ENCODE data around the gene RUFY4.

The RUFY4 gene

DNA sequence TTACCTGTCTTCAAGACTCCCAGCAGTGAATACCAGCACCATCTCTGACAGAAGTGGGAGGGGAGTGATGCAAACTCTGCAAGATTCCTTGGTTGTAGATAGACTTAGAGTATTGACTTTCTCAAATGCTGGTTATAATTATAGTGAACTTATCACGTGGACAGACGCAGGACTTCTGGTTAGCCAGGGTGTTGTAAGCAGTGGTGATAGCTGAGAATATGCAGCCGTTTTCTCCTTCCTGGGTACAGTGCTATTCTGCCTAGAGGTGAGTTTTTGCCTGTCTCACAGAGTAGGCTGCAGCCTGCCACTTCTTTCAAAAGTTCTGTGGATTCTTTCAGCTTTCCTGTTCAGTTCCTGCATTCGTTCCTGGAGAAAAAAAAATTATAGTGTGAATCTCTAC, 56.0 kb downstream of the RUFY4 start:
- H3K27me3 ChIP-seq (ENCODE audit: control insufficient read depth in 2 of 2, insufficient read depth in 2 of 2, low read length in 2 of 2) = peaks cover 5% of the 10 kb centered on the region in 2 donors
- H3K4me1 ChIP-seq (ENCODE audit: control insufficient read depth in 2 of 2, insufficient read depth in 2 of 2, low read length in 2 of 2) = no peaks in the 10 kb centered on the region
- H3K36me3 ChIP-seq (ENCODE audit: control insufficient read depth in 2 of 2, insufficient read depth in 2 of 2, low read length in 2 of 2) = no peaks in the 10 kb centered on the region
- H3K4me3 ChIP-seq (ENCODE audit: low read length in 2 of 2) = no peak overlapping the region
- no peak overlapping the region for H3K9ac ChIP-seq (ENCODE audit: low read depth in 1 of 2, low read length in 2 of 2)
- no peaks in the 10 kb centered on the region for H3K9me3 ChIP-seq (ENCODE audit: control insufficient read depth in 2 of 2, low read length in 2 of 2)
- H3K27ac ChIP-seq (ENCODE audit: low read depth in 2 of 2, low read length in 2 of 2) = no peak overlapping the region

DNA sequence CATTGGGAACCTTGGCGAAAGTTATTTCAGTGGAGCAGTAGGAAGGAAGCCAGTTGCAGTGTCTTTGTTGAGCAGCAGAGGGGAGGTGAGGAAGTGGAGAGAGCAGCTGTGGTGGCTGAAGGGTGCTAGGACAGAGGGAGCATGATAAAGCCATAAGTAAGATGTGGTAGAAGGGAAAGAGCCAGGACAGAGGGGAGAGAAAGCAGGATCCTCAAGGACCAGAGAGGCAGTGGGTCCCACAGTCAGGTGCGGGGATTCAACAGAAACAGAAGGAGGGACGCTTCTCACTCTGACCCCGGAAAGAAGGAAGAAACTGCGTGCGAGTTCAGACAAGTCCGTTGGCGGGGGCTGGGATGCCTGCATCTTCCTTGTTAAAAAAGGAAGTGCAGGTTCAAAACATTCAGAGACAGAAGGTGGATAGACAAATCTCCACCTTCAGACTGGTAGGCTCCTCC, 56.6 kb downstream of the RUFY4 start, which contains the start of gene CXCR2:
Gene CXCR2, plus strand, starts transcription at position 403 of the 455 bp plus-strand sequence. CDS start 8,774 bp downstream, outside the sequence.
- Histone ChIP-seq H3K36me3 (ENCODE audit: control insufficient read depth in 2 of 2, insufficient read depth in 2 of 2, low read length in 2 of 2) (no peaks in the 10 kb centered on the region), H3K4me3 (ENCODE audit: low read length in 2 of 2) (no peak within 1 kb of the TSS), H3K4me1 (ENCODE audit: control insufficient read depth in 2 of 2, insufficient read depth in 2 of 2, low read length in 2 of 2) (no peaks in the 10 kb centered on the region), H3K9ac (ENCODE audit: low read depth in 1 of 2, low read length in 2 of 2) (no peak within 1 kb of the TSS), H3K9me3 (ENCODE audit: control insufficient read depth in 2 of 2, low read length in 2 of 2) (no peaks in the 10 kb centered on the region), H3K27ac (ENCODE audit: low read depth in 2 of 2, low read length in 2 of 2) (no peak within 1 kb of the TSS), H3K27me3 (ENCODE audit: control insufficient read depth in 2 of 2, insufficient read depth in 2 of 2, low read length in 2 of 2) (peaks cover 5% of the 10 kb centered on the region in 2 donors)

GRCh38 chr2:218127929-218128455, 58.9 kb downstream of the RUFY4 start:
- Histone ChIP-seq H3K9ac (ENCODE audit: low read depth in 1 of 2, low read length in 2 of 2) (no peak overlapping the region), H3K9me3 (ENCODE audit: control insufficient read depth in 2 of 2, low read length in 2 of 2) (no peaks in the 10 kb centered on the region), H3K36me3 (ENCODE audit: control insufficient read depth in 2 of 2, insufficient read depth in 2 of 2, low read length in 2 of 2) (no peaks in the 10 kb centered on the region), H3K4me3 (ENCODE audit: low read length in 2 of 2) (no peak overlapping the region), H3K27ac (ENCODE audit: low read depth in 2 of 2, low read length in 2 of 2) (no peak overlapping the region), H3K27me3 (ENCODE audit: control insufficient read depth in 2 of 2, insufficient read depth in 2 of 2, low read length in 2 of 2) (peaks cover 5 to 8% of the 10 kb centered on the region in 2 donors), H3K4me1 (ENCODE audit: control insufficient read depth in 2 of 2, insufficient read depth in 2 of 2, low read length in 2 of 2) (no peaks in the 10 kb centered on the region)

DNA sequence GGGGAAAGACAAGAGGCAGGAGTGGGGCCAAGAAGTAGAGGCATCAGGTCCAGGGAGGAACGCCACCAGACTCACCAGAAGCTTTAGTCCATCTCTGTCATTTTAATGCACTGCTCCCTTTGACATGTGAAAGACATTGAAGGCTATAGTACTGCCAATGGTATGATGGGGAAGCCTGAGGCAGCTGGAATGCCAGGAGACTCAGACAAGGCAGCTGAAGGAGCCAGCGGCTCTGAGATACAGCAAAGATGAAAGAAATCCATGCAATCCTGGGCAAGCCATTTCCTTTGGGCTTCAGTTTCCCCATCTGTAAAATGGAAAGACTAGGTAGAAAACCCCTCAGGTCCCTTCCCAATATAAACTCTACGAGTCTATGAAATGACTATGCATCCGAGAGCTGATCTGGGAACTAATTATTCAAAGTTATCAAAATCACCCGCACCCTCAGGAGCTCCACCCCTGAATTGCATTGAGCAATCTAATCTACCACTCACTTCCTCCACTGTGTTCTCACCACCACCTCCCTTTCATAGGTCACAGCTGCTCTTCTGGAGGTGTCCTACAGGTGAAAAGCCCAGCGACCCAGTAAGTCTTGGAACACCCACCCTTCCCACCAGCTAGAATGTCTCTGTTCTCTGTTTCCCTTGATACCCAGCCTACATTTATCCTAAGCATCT, 59.9 kb downstream of the RUFY4 start:
- H3K36me3 ChIP-seq (ENCODE audit: control insufficient read depth in 2 of 2, insufficient read depth in 2 of 2, low read length in 2 of 2) = no peaks in the 10 kb centered on the region

GRCh38 chr2:218129458-218130135, 60.5 kb downstream of the RUFY4 start:
- H3K27ac ChIP-seq (ENCODE audit: low read depth in 2 of 2, low read length in 2 of 2) = no peak overlapping the region
- H3K4me3 ChIP-seq (ENCODE audit: low read length in 2 of 2) = no peak overlapping the region
- H3K9me3 ChIP-seq (ENCODE audit: control insufficient read depth in 2 of 2, low read length in 2 of 2) = no peaks in the 10 kb centered on the region
- H3K36me3 ChIP-seq (ENCODE audit: control insufficient read depth in 2 of 2, insufficient read depth in 2 of 2, low read length in 2 of 2) = no peaks in the 10 kb centered on the region
- no peaks in the 10 kb centered on the region for H3K4me1 ChIP-seq (ENCODE audit: control insufficient read depth in 2 of 2, insufficient read depth in 2 of 2, low read length in 2 of 2)
- no peak overlapping the region for H3K9ac ChIP-seq (ENCODE audit: low read depth in 1 of 2, low read length in 2 of 2)
- peaks cover 5% of the 10 kb centered on the region in 2 donors for H3K27me3 ChIP-seq (ENCODE audit: control insufficient read depth in 2 of 2, insufficient read depth in 2 of 2, low read length in 2 of 2)

More for the DNA sequence above, 59.9 kb downstream of the RUFY4 start:
- Histone ChIP-seq H3K9ac (ENCODE audit: low read depth in 1 of 2, low read length in 2 of 2) (no peak overlapping the region), H3K4me1 (ENCODE audit: control insufficient read depth in 2 of 2, insufficient read depth in 2 of 2, low read length in 2 of 2) (no peaks in the 10 kb centered on the region), H3K27me3 (ENCODE audit: control insufficient read depth in 2 of 2, insufficient read depth in 2 of 2, low read length in 2 of 2) (peaks cover 5 to 8% of the 10 kb centered on the region in 2 donors), H3K4me3 (ENCODE audit: low read length in 2 of 2) (no peak overlapping the region), H3K9me3 (ENCODE audit: control insufficient read depth in 2 of 2, low read length in 2 of 2) (no peaks in the 10 kb centered on the region), H3K27ac (ENCODE audit: low read depth in 2 of 2, low read length in 2 of 2) (no peak overlapping the region)

- Histone ChIP-seq H3K4me1 (ENCODE audit: control insufficient read depth in 2 of 2, insufficient read depth in 2 of 2, low read length in 2 of 2) (no peaks in the 10 kb centered on the region), H3K27me3 (ENCODE audit: control insufficient read depth in 2 of 2, insufficient read depth in 2 of 2, low read length in 2 of 2) (peaks cover 3 to 5% of the 10 kb centered on the region in 2 donors), H3K27ac (ENCODE audit: low read depth in 2 of 2, low read length in 2 of 2) (no peak overlapping the region), H3K9ac (ENCODE audit: low read depth in 1 of 2, low read length in 2 of 2) (no peak overlapping the region), H3K9me3 (ENCODE audit: control insufficient read depth in 2 of 2, low read length in 2 of 2) (no peaks in the 10 kb centered on the region), H3K4me3 (ENCODE audit: low read length in 2 of 2) (no peak overlapping the region), H3K36me3 (ENCODE audit: control insufficient read depth in 2 of 2, insufficient read depth in 2 of 2, low read length in 2 of 2) (no peaks in the 10 kb centered on the region)
Measured at GRCh38 chr2:218130377-218130776, 61.3 kb downstream of the RUFY4 start.

DNA sequence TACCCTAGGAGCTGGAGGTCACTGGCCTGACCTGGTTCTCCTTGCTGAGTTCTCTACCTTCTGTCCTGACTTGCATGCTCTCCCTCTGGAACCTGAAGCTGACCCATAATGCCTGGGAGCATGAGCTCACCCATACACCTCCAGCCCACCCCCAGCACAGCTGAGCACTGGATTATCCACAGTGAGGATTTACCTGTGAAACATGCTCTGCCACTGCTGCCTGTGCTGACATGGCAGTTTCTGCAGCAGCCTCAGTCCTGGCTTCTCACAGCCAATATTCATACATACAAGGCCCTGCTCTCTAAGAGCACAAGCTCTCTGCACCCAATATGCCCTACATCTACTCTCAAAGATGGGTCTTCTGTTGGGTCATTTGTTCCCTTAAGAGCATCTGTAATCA, 61.8 kb downstream of the RUFY4 start:
- Histone ChIP-seq H3K4me1 (ENCODE audit: control insufficient read depth in 2 of 2, insufficient read depth in 2 of 2, low read length in 2 of 2) (no peaks in the 10 kb centered on the region), H3K4me3 (ENCODE audit: low read length in 2 of 2) (no peak overlapping the region), H3K36me3 (ENCODE audit: control insufficient read depth in 2 of 2, insufficient read depth in 2 of 2, low read length in 2 of 2) (no peaks in the 10 kb centered on the region), H3K9ac (ENCODE audit: low read depth in 1 of 2, low read length in 2 of 2) (no peak overlapping the region), H3K27ac (ENCODE audit: low read depth in 2 of 2, low read length in 2 of 2) (no peak overlapping the region), H3K9me3 (ENCODE audit: control insufficient read depth in 2 of 2, low read length in 2 of 2) (no peaks in the 10 kb centered on the region), H3K27me3 (ENCODE audit: control insufficient read depth in 2 of 2, insufficient read depth in 2 of 2, low read length in 2 of 2) (peaks cover 3 to 5% of the 10 kb centered on the region in 2 donors)

GRCh38 chr2:218137514-218137913, 68.5 kb downstream of the RUFY4 start:
- Histone ChIP-seq H3K4me3 (ENCODE audit: low read length in 2 of 2) (no peak overlapping the region), H3K9ac (ENCODE audit: low read depth in 1 of 2, low read length in 2 of 2) (no peak overlapping the region), H3K9me3 (ENCODE audit: control insufficient read depth in 2 of 2, low read length in 2 of 2) (no peaks in the 10 kb centered on the region), H3K27ac (ENCODE audit: low read depth in 2 of 2, low read length in 2 of 2) (no peak overlapping the region), H3K4me1 (ENCODE audit: control insufficient read depth in 2 of 2, insufficient read depth in 2 of 2, low read length in 2 of 2) (no peaks in the 10 kb centered on the region), H3K36me3 (ENCODE audit: control insufficient read depth in 2 of 2, insufficient read depth in 2 of 2, low read length in 2 of 2) (no peaks in the 10 kb centered on the region), H3K27me3 (ENCODE audit: control insufficient read depth in 2 of 2, insufficient read depth in 2 of 2, low read length in 2 of 2) (peaks cover 7 to 8% of the 10 kb centered on the region in 2 donors)

DNA sequence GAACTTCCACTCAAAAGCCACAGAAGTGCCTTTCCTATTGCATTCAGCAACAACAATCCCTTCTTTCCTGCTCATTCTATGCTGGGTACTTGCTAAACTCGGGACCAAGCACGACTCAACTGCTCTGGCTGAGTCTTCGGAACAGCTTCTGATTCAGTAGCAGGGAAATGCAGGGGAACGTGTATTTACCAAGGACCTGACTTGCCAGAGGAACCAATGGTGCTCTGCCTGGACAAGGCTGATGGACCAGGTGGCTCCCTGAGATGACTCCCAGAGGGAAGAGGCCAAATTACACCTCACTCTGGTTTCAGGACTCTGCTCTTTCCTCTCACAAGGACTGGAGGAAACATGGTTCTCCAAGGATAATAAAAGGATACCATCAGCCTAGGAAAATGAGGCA, 69.0 kb downstream of the RUFY4 start:
- no peak overlapping the region for H3K4me3 ChIP-seq (ENCODE audit: low read length in 2 of 2)
- H3K27me3 ChIP-seq (ENCODE audit: control insufficient read depth in 2 of 2, insufficient read depth in 2 of 2, low read length in 2 of 2) = peaks cover 7 to 8% of the 10 kb centered on the region in 2 donors
- H3K9ac ChIP-seq (ENCODE audit: low read depth in 1 of 2, low read length in 2 of 2) = no peak overlapping the region
- H3K4me1 ChIP-seq (ENCODE audit: control insufficient read depth in 2 of 2, insufficient read depth in 2 of 2, low read length in 2 of 2) = no peaks in the 10 kb centered on the region
- no peak overlapping the region for H3K27ac ChIP-seq (ENCODE audit: low read depth in 2 of 2, low read length in 2 of 2)
- H3K36me3 ChIP-seq (ENCODE audit: control insufficient read depth in 2 of 2, insufficient read depth in 2 of 2, low read length in 2 of 2) = no peaks in the 10 kb centered on the region
- H3K9me3 ChIP-seq (ENCODE audit: control insufficient read depth in 2 of 2, low read length in 2 of 2) = no peaks in the 10 kb centered on the region
